GM12878 (cell line): Measurements from ENCODE around the gene KIF3A. TPM values are rescaled to one million over a fixed set of nuclear protein-coding genes. Genes with fewer than 3 reads are reported as not detected.

ENCODE experiments used
- ATAC-seq: fragments of 200-7000 bp; cut with Tn5 transposase; 3 replicates; pipeline ENCODE4 v1.9.1; 2020; ENCODE audit warnings: mild to moderate bottlenecking, moderate library complexity
- BruUV-seq: library from RNA; stranded (reverse); fragments of 400-500 nt; replicated peaks from 2 replicates; lab custom pipeline; 2021; lab: Mats Ljungman, UMichigan
- CTCF ChIA-PET: fragments of 300-600 bp; sonication (Branson Sonifier 250); formaldehyde crosslinking; extraction: SDS; loops from one replicate; lab custom pipeline; 2021; ENCODE audit warnings: inconsistent platforms; lab: Yijun Ruan, JAX
- POLR2A ChIA-PET: fragments of 350-600 bp; formaldehyde crosslinking; extraction: SDS; loops from one replicate; lab custom pipeline; 2021; ENCODE audit warnings: inconsistent platforms; lab: Charles Lee
- RAD21 ChIA-PET: fragments of 300-600 bp; sonication (Branson Sonifier 250); formaldehyde crosslinking; loops from one replicate; lab custom pipeline; 2023; ENCODE audit warnings: antibody characterized with exemption; ENCODE audit not compliant: unreplicated experiment; lab: Charles Lee
- SMC1A ChIA-PET: fragments of 300-600 bp; sonication (Branson Sonifier 250); formaldehyde crosslinking; loops from one replicate; lab custom pipeline; 2023; ENCODE audit not compliant: unreplicated experiment, uncharacterized antibody; lab: Charles Lee
- DNase-seq: peaks from one replicate; pipeline ENCODE4 v3.0.0-alpha.2; 2011; ENCODE audit warnings: low read depth, low spot score
- FAIRE-seq: peaks from 3 replicates; lab custom pipeline; 2011; peaks lifted over from hg19 to GRCh38; lab: Jason Lieb, UNC
- H2AFZ ChIP-seq: 2 replicates; pipeline ENCODE4 v1.6.0; 2011; ENCODE audit warnings: low read depth, low read length, control low read depth; ENCODE audit not compliant: control insufficient read depth
- H3K27ac ChIP-seq: 2 replicates; pipeline ENCODE4 v1.5.1; 2011; ENCODE audit warnings: control low read depth; ENCODE audit not compliant: control insufficient read depth, insufficient read depth
- H3K27me3 ChIP-seq, 2 experiments: replicated peaks in 1 of 2; 2 replicates each; pipeline versions ENCODE4 v1.6.0 to v1.6.1; 2011; ENCODE audit warnings: low read length in 1 of 2; ENCODE audit not compliant: control insufficient read depth in 2 of 2, insufficient read depth in 2 of 2
- H3K36me3 ChIP-seq, 2 experiments: 2 replicates each; pipeline ENCODE4 v1.5.1; 2011; ENCODE audit warnings: low read length in 1 of 2; ENCODE audit not compliant: control insufficient read depth in 2 of 2, insufficient read depth in 2 of 2
- H3K4me1 ChIP-seq: 2 replicates; pipeline ENCODE4 v1.6.1; 2011; ENCODE audit warnings: mild to moderate bottlenecking, low read length, moderate library complexity, mixed read lengths; ENCODE audit not compliant: control insufficient read depth, insufficient read depth
- H3K4me2 ChIP-seq: 2 replicates; pipeline ENCODE4 v1.6.0; 2011; ENCODE audit warnings: control low read depth; ENCODE audit not compliant: control insufficient read depth, insufficient read depth
- H3K4me3 ChIP-seq: fragments of 200-600 bp; sonication (generic); 2 replicates; pipeline ENCODE4 v1.5.1; 2016
- H3K79me2 ChIP-seq: 2 replicates; pipeline ENCODE4 v1.6.0; 2011; ENCODE audit warnings: low read length; ENCODE audit not compliant: control insufficient read depth, insufficient read depth
- H3K9ac ChIP-seq: 2 replicates; pipeline ENCODE4 v1.8.0; 2011; ENCODE audit warnings: low read length, control low read depth, mixed read lengths; ENCODE audit not compliant: control insufficient read depth, insufficient read depth
- H3K9me3 ChIP-seq: replicated peaks from 3 replicates; pipeline ENCODE4 v1.5.1; 2011; ENCODE audit warnings: mild to moderate bottlenecking, low read length; ENCODE audit not compliant: control insufficient read depth, insufficient read depth
- H4K20me1 ChIP-seq: 2 replicates; pipeline ENCODE4 v1.6.0; 2011; ENCODE audit not compliant: control insufficient read depth, insufficient read depth
- CBFB ChIP-seq: IDR thresholded peaks from 2 replicates; pipeline ENCODE4 v1.6.1; 2016; ENCODE audit warnings: antibody characterized with exemption, low read depth
- CHD2 ChIP-seq: IDR thresholded peaks from 2 replicates; pipeline ENCODE4 v1.6.1; 2011; ENCODE audit warnings: low read depth, low read length, improper control_type of control experiment, borderline replicate concordance
- ESRRA ChIP-seq: IDR thresholded peaks from 2 replicates; pipeline ENCODE4 v1.6.1; 2012; ENCODE audit warnings: mild to moderate bottlenecking, low read length, improper control_type of control experiment
- NFIC ChIP-seq: IDR thresholded peaks from 2 replicates; pipeline ENCODE4 v1.6.1; 2012; ENCODE audit warnings: low read depth, mild to moderate bottlenecking, inconsistent platforms, low read length, moderate library complexity
- POU2F2 ChIP-seq: IDR thresholded peaks from 3 replicates; pipeline ENCODE4 v1.6.1; 2011; ENCODE audit warnings: low read depth, mild to moderate bottlenecking, low read length, borderline replicate concordance
- RAD21 ChIP-seq: IDR thresholded peaks from 2 replicates; pipeline ENCODE4 v1.6.1; 2011; ENCODE audit warnings: mild to moderate bottlenecking, low read depth, low read length, moderate library complexity; ENCODE audit not compliant: insufficient read depth
- RAD51 ChIP-seq: fragments of 450-650 bp; IDR thresholded peaks from 2 replicates; pipeline ENCODE4 v1.6.1; 2016; ENCODE audit warnings: moderate library complexity, mild to moderate bottlenecking, inconsistent platforms
- RBBP5 ChIP-seq: fragments of 200-600 bp; sonication (generic); conservative IDR thresholded peaks from 2 replicates; pipeline ENCODE4 v1.6.1; 2016
- RFX5 ChIP-seq: IDR thresholded peaks from 2 replicates; pipeline ENCODE4 v1.6.1; 2011; ENCODE audit warnings: low read depth, low read length, improper control_type of control experiment
- RUNX3 ChIP-seq: IDR thresholded peaks from 2 replicates; pipeline ENCODE4 v1.6.1; 2012; ENCODE audit warnings: low read length, inconsistent platforms
- SMARCA5 ChIP-seq: fragments of 450-650 bp; IDR thresholded peaks from 2 replicates; pipeline ENCODE4 v1.6.1; 2017; ENCODE audit warnings: mild to moderate bottlenecking
- SUPT20H ChIP-seq: IDR thresholded peaks from 2 replicates; pipeline ENCODE4 v1.6.1; 2011; ENCODE audit warnings: low read depth, mild to moderate bottlenecking, low read length, moderate library complexity, borderline replicate concordance; ENCODE audit not compliant: control insufficient read depth
- SUZ12 ChIP-seq: fragments of 200-600 bp; sonication (generic); IDR thresholded peaks from one replicate; pipeline ENCODE4 v1.6.1; 2018; ENCODE audit warnings: antibody characterized with exemption, mild to moderate bottlenecking; ENCODE audit not compliant: unreplicated experiment
- TCF7 ChIP-seq: IDR thresholded peaks from 2 replicates; pipeline ENCODE4 v1.6.1; 2014; ENCODE audit warnings: antibody characterized with exemption, borderline replicate concordance
- YBX1 ChIP-seq: fragments of 450-650 bp; IDR thresholded peaks from 2 replicates; pipeline ENCODE4 v1.6.1; 2016; ENCODE audit warnings: antibody characterized with exemption
- whole genome bisulfite sequencing: methylation state at CpG from one replicate; pipeline ENCODE4 v1.1.6; 2016; ENCODE audit warnings: low lambda C conversion rate; ENCODE audit not compliant: insufficient replicate concordance, insufficient coverage; ENCODE audit errors: missing lambda C conversion rate; 5-methylcytosine and 5-hydroxymethylcytosine counted together
- in situ Hi-C: fragments of 300-500 bp; cut with MboI; formaldehyde crosslinking; loops from 9 replicates; pipeline ENCODE4 v1.14.3; 2018; ENCODE audit warnings: mixed read lengths
- intact Hi-C: fragments of 100-400 bp; cut with micrococcal nuclease; formaldehyde crosslinking; loops from one replicate; pipeline ENCODE4 v1.14.2; 2022; ENCODE audit not compliant: unreplicated experiment
- polyA plus RNA-seq, 11 experiments: library from polyadenylated mRNA; depleted of rRNA in 4 of 11; unstranded in 6 of 11; stranded (reverse) in 5 of 11; fragments of >200 nt; fragmentation: Nextera tagmentation in 4 of 11; fragmentation: Illumina TruSeq in 1 of 11; extraction: Ambion mirVana in 4 of 11; extraction: Trizol in 1 of 11; gene quantifications; 1 replicate in 1 of 11; 2 replicates in 10 of 11; pipeline versions ENCODE4 v1.2.1 to v1.2.3, GENCODE V29; 2011 to 2016; ENCODE audit warnings: inconsistent platforms in 2 of 11, missing spikeins in 2 of 11, low read depth in 1 of 11
- total RNA-seq, 4 experiments: library from RNA; depleted of rRNA in 3 of 4; stranded (reverse); fragments of >200 nt in 3 of 4; fragmentation: Illumina TruSeq in 1 of 4; extraction: Trizol in 1 of 4; gene quantifications; 2 replicates each; pipeline versions ENCODE4 v1.2.1 to v1.2.3, GENCODE V29; 2013 to 2021
- TF ChIP-seq, protein P1 (sequence below), 3 experiments: IDR thresholded peaks in 2 of 3; conservative IDR thresholded peaks in 1 of 3; 2 replicates each; pipeline ENCODE4 v1.5.1; 2011; ENCODE audit warnings: low read depth in 3 of 3, low read length in 3 of 3, mild to moderate bottlenecking in 3 of 3, control low read depth in 2 of 3, moderate library complexity in 2 of 3, inconsistent platforms in 1 of 3, mixed read lengths in 1 of 3; ENCODE audit not compliant: control insufficient read depth in 2 of 3, insufficient read depth in 1 of 3; ENCODE audit errors: extremely low read depth in 1 of 3

The KIF3A gene
- total and polyA plus RNA-seq, 10 of the 15 experiments (the other 5 are each of a cell fraction or from before 2014, with no cell fraction given), result 2.7 to 36.5 (median 10.0) TPM

DNA sequence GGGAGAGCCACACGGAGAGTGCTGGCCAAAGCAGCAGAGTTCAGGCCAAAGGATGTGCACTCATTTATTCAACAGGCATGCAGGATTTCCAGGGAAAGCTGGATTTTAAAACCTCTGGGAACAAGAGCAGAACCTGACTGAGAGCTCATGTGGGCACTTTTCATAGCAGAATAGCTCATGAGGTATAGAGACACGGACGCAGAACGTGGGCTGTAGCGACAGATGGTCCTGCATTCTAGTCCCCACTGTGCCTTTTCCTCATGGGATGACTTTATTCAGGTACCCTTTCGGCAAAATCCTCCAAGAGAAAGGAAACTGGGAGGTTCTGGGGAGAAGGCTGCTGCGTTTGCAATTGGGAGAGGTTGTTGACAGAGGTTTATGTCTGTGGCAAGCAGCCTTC, 58.2 kb downstream of the KIF3A start:
- Histone ChIP-seq H3K79me2 (no peaks in the 10 kb centered on the region), H3K27me3 (no peaks in the 10 kb centered on the region), H2AFZ (no peak overlapping the region), H3K4me3 (no peak overlapping the region), H3K4me1 (peaks cover 21% of the 10 kb centered on the region), H3K36me3 (no peaks in the 10 kb centered on the region), H3K27ac (no peak overlapping the region), H3K9me3 (no peaks in the 10 kb centered on the region), H3K9ac (no peak overlapping the region), H4K20me1 (no peaks in the 10 kb centered on the region), H3K4me2 (no peak overlapping the region)
- FAIRE-seq, result no peak
- ChIA-PET POLR2A (interaction anchor here (0.6 to 11.2 kb wide), 3 partner anchors 9 to 34 kb away, joined by 3 to 118 read pairs (median 3); partner anchors contain the start of gene IL13), RAD21 (interaction anchor here (1.2 to 7.7 kb wide), 3 partner anchors 10 to 58 kb away, joined by 4 to 148 read pairs (median 5); partner anchors contain the start of gene KIF3A), CTCF (interaction anchor here (0.7 to 2.6 kb wide), 4 partner anchors 9 to 80 kb away, joined by 3 to 7 read pairs (median 4); no protein-coding TSS in a partner anchor), SMC1A (interaction anchor here (0.7 to 11.4 kb wide), 5 partner anchors 9 to 80 kb away, joined by 3 to 156 read pairs (median 4); partner anchors contain the start of gene IL13)
- BruUV-seq, result no TSS peak
- TF ChIP-seq RAD21 (no peak), RFX5 (no peak), NFIC (no peak), RBBP5 (no peak), TCF7 (no peak), POU2F2 (no peak), YBX1 (no peak), SMARCA5 (no peak), CBFB (no peak), RUNX3 (no peak), RAD51 (no peak), SUPT20H (no peak), ESRRA (no peak), CHD2 (no peak), SUZ12 (no peak)
- TF ChIP-seq, protein P1, sequence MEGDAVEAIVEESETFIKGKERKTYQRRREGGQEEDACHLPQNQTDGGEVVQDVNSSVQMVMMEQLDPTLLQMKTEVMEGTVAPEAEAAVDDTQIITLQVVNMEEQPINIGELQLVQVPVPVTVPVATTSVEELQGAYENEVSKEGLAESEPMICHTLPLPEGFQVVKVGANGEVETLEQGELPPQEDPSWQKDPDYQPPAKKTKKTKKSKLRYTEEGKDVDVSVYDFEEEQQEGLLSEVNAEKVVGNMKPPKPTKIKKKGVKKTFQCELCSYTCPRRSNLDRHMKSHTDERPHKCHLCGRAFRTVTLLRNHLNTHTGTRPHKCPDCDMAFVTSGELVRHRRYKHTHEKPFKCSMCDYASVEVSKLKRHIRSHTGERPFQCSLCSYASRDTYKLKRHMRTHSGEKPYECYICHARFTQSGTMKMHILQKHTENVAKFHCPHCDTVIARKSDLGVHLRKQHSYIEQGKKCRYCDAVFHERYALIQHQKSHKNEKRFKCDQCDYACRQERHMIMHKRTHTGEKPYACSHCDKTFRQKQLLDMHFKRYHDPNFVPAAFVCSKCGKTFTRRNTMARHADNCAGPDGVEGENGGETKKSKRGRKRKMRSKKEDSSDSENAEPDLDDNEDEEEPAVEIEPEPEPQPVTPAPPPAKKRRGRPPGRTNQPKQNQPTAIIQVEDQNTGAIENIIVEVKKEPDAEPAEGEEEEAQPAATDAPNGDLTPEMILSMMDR (IDR thresholded peaks at IDR 0.05 in 2 of 3, conservative IDR thresholded peaks at IDR 0.05 in 1 of 3; ENCODE audit: control insufficient read depth in 2 of 3, extremely low read depth in 1 of 3, insufficient read depth in 1 of 3, low read depth in 3 of 3, low read length in 3 of 3), result no peak
- in situ Hi-C loops (no loop called here), intact Hi-C loops (no loop called here)
- DNase-seq, result no peak
- 78% methylated on average over 7 of the region's 7 CpGs for WGBS
- ATAC-seq, result no peak
